ENCODE results near the gene SLC26A4.

SLC26A4 gene

GRCh38 chr7:107661081-107661864 is 645 bp downstream of the SLC26A4 start:
- DNase-seq = no peak

GRCh38 chr7:107661865-107662379 is 1.3 kb downstream of the SLC26A4 start:
- DNase-seq = no peak

GRCh38 chr7:107663196-107663595 is 2.6 kb downstream of the SLC26A4 start:
- DNase-seq = no peak

GRCh38 chr7:107666790-107667189 is 6.2 kb downstream of the SLC26A4 start:
- no peak for DNase-seq

- no peak for DNase-seq
Observed at GRCh38 chr7:107667341-107667740, 6.7 kb downstream of the SLC26A4 start.

- no peak for DNase-seq
Observed at GRCh38 chr7:107668296-107668695, 7.7 kb downstream of the SLC26A4 start.

- no peak for DNase-seq
Observed at GRCh38 chr7:107672183-107672582, 11.6 kb downstream of the SLC26A4 start.

- no peak for DNase-seq
Observed at GRCh38 chr7:107676249-107676648, 15.6 kb downstream of the SLC26A4 start.

- no peak for DNase-seq
Observed at GRCh38 chr7:107678110-107678753, 17.6 kb downstream of the SLC26A4 start.

GRCh38 chr7:107680478-107680877 is 19.9 kb downstream of the SLC26A4 start:
- no peak for DNase-seq

GRCh38 chr7:107682886-107683285 is 22.3 kb downstream of the SLC26A4 start:
- no peak for DNase-seq

GRCh38 chr7:107684287-107684686 is 23.7 kb downstream of the SLC26A4 start:
- DNase-seq = no peak

GRCh38 chr7:107684947-107685463 is 24.4 kb downstream of the SLC26A4 start:
- no peak for DNase-seq

GRCh38 chr7:107686816-107687387 is 26.3 kb downstream of the SLC26A4 start:
- DNase-seq = no peak

- no peak for DNase-seq
Observed at GRCh38 chr7:107687656-107688055, 27.0 kb downstream of the SLC26A4 start.

- no peak for DNase-seq
Observed at GRCh38 chr7:107689553-107689952, 28.9 kb downstream of the SLC26A4 start.

GRCh38 chr7:107690084-107690483 is 29.5 kb downstream of the SLC26A4 start:
- no peak for DNase-seq

- no peak for DNase-seq
Observed at GRCh38 chr7:107690611-107691010, 30.0 kb downstream of the SLC26A4 start.

- DNase-seq = no peak
Observed at GRCh38 chr7:107691716-107692115, 31.1 kb downstream of the SLC26A4 start.

GRCh38 chr7:107692501-107692900 is 31.9 kb downstream of the SLC26A4 start:
- no peak for DNase-seq

- DNase-seq = no peak
Observed at GRCh38 chr7:107693396-107693795, 32.8 kb downstream of the SLC26A4 start.

GRCh38 chr7:107694386-107694785 is 33.8 kb downstream of the SLC26A4 start:
- no peak for DNase-seq

GRCh38 chr7:107696330-107696946 is 35.8 kb downstream of the SLC26A4 start:
- no peak for DNase-seq
